IMR-90 (cell line): ENCODE data around the gene MILR1.

ENCODE experiments used
- CEBPB ChIP-seq: IDR thresholded peaks from 2 replicates; pipeline ENCODE4 v1.6.1; 2012; ENCODE audit warnings: low read depth, low read length, improper control_type of control experiment
- MAZ ChIP-seq: IDR thresholded peaks from 2 replicates; pipeline ENCODE4 v1.6.1; 2012; ENCODE audit warnings: low read depth, mild to moderate bottlenecking, low read length, improper control_type of control experiment, moderate library complexity, borderline replicate concordance
- MXI1 ChIP-seq: IDR thresholded peaks from 2 replicates; pipeline ENCODE4 v1.6.1; 2012; ENCODE audit warnings: low read depth, mild to moderate bottlenecking, low read length, moderate library complexity, borderline replicate concordance
- POLR2A ChIP-seq: IDR thresholded peaks from 2 replicates; pipeline ENCODE4 v1.6.1; 2012; ENCODE audit warnings: mild to moderate bottlenecking, low read depth, low read length
- RAD21 ChIP-seq: IDR thresholded peaks from 2 replicates; pipeline ENCODE4 v1.6.1; 2012; ENCODE audit warnings: low read length, improper control_type of control experiment
- TF ChIP-seq, protein P1 (sequence below): conservative IDR thresholded peaks from 2 replicates; pipeline ENCODE4 v1.5.1; 2012; ENCODE audit warnings: mild to moderate bottlenecking, low read depth, low read length, improper control_type of control experiment
- TF ChIP-seq, protein P2 (sequence below): fragments of 150-350 bp; IDR thresholded peaks from 2 replicates; pipeline ENCODE4 v1.6.1; 2016; ENCODE audit warnings: low read depth, mild to moderate bottlenecking, low read length, moderate library complexity, borderline replicate concordance

DNA sequence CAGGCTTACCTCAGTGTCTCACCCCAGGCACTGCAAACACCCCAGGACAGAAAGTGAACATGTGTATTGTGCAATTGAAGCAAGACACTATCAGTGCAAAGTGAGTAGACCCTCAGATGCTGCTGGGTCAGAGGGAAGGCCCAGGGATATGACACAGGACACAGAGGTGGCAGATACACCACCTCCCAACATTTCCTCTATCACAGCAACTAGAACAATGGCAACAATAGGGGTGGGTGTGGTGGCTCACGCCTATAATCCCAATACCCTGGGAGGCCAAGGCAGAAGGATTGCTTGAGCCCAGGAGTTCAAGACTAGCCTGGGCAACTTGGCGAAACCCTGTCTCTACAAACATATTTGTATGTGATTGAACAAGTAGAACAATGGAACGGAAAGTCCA, 22.5 kb downstream of the MILR1 start:
- TF ChIP-seq, protein P1, sequence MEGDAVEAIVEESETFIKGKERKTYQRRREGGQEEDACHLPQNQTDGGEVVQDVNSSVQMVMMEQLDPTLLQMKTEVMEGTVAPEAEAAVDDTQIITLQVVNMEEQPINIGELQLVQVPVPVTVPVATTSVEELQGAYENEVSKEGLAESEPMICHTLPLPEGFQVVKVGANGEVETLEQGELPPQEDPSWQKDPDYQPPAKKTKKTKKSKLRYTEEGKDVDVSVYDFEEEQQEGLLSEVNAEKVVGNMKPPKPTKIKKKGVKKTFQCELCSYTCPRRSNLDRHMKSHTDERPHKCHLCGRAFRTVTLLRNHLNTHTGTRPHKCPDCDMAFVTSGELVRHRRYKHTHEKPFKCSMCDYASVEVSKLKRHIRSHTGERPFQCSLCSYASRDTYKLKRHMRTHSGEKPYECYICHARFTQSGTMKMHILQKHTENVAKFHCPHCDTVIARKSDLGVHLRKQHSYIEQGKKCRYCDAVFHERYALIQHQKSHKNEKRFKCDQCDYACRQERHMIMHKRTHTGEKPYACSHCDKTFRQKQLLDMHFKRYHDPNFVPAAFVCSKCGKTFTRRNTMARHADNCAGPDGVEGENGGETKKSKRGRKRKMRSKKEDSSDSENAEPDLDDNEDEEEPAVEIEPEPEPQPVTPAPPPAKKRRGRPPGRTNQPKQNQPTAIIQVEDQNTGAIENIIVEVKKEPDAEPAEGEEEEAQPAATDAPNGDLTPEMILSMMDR = no peak
- TF ChIP-seq POLR2A (no peak), CEBPB (peak; percentile 44; the same call in 1 of the 2 replicates), MXI1 (no peak), RAD21 (no peak), MAZ (no peak)
- TF ChIP-seq, protein P2, sequence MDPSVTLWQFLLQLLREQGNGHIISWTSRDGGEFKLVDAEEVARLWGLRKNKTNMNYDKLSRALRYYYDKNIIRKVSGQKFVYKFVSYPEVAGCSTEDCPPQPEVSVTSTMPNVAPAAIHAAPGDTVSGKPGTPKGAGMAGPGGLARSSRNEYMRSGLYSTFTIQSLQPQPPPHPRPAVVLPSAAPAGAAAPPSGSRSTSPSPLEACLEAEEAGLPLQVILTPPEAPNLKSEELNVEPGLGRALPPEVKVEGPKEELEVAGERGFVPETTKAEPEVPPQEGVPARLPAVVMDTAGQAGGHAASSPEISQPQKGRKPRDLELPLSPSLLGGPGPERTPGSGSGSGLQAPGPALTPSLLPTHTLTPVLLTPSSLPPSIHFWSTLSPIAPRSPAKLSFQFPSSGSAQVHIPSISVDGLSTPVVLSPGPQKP = no peak
